NCI-H446 (cell line): ENCODE data around the gene ACTR6.
"Not testable (repeated sequence)": the region's sequence is repeated elsewhere in the genome, so short reads cannot be mapped to it uniquely, and the experiment has no call there.

Experiments used
- DNase-seq, 2 experiments: peaks; one replicate each; lab custom pipeline; 2025; lab: John Stamatoyannopoulos, UW

ACTR6 gene

DNA sequence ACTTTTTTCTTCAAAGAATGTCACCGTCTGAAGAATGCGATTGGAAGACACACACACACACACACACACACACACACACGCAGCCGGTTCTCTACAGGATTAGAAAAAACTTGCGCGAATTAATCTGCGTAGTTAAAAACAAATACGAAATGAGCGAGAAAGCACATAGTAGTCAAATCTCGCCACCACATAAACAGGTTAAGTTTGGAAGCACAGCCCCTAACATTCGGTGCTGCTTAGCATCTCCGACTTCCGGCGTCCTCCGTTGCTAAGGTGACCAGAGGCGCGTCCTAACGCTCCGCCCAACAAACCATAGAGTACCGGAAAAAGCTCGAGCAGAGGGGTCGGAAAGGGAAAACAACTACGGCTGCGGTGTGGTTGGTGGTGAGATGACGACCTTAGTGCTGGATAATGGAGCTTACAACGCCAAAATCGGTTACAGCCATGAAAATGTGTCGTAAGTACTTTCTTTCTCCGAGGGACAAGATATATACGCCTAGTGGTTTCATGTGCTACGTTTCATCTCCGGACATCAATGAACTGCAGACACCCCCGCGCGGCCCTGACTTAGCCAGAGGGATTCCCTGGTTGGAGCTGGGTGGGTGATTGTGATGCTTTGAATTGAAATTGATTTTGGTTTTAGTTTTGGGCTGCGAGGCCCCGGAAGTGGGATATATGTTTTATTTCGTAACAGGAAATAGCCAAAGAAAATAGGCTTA lies at the start of gene ACTR6:
Gene ACTR6, plus strand, starts transcription at position 353 of the 719 bp plus-strand sequence. Its CDS starts 37 bp downstream, at position 390.
- DNase-seq, result peak; percentile 94 to 95

DNA sequence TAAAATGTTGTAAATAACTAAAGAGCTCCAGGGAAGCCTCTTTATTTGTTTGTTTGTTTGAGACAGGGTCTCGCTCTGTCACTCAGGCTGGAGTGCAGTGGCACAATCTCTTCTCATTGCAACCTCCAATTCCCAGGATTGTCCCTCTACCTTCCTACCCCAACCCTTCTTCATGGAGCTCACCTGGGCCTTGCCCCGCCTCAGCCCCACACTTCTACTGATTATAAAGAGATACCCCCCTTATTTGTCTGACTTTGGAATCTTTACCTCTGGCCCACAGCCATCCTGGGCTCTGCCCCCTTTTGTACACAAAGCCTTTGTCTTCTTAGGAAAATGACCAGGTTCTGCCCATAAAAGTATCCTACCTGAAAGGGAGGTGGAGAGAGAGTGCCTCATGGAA lies 48.8 kb upstream of the ACTR6 start:
- no peak for DNase-seq

DNA sequence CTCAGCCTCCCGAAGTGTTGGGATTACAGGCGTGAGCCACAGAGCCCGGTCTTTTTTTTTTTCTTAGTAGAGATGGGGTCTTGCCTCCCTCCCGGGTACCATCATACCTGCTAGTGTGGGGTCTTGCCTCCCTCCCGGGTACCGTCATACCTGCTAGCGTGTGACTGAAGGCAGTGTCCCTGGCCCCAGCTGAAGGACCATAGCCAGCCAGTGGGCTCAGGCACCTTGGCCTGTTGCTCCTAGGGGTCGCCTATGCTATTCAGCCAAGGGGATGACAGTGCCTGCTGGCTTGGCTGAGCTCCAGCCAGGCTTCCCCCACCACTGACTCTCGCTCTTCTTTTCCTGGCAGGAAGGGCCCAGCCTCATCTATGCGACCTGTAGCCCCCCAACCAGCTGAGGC lies 47.5 kb upstream of the ACTR6 start:
- no peak for DNase-seq

DNA sequence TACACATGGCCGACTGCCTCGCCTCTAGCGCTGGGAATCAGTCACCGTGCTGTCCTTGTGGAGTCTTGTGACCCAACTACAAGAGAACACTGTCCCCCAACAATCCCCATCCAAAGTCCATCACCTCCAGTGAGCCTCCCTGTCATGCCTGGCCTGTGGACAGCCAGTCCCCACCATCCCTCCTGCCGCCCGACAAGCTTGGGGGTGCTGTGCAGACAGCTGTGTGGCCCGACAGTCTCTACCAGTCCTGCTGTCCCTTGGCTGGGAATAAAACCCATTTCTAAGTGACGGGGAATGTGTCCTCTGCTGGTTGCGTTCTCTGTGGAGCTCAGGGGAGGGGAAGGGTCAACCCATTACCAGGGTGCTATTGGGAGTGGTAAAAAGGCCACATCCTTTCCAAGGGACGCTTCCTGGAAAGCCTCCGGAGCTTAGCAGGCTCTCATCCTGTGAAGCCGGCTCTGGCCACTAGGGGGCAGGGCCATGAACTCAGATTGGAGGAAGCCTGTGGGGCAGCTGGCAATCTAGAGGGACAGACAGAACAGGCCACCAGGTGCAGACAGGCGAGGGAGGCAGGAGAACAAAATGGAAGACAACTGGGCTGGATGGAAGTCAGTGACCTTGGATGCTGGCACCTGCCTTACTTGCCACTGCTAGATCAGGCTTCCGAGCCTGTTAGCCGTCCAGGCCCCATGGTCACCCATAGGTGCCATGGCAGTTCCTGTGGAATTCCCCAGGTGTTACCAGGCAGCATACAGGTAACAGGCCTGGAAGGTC lies 46.0 kb upstream of the ACTR6 start:
- DNase-seq, result peak; percentile 20 to 50

DNA sequence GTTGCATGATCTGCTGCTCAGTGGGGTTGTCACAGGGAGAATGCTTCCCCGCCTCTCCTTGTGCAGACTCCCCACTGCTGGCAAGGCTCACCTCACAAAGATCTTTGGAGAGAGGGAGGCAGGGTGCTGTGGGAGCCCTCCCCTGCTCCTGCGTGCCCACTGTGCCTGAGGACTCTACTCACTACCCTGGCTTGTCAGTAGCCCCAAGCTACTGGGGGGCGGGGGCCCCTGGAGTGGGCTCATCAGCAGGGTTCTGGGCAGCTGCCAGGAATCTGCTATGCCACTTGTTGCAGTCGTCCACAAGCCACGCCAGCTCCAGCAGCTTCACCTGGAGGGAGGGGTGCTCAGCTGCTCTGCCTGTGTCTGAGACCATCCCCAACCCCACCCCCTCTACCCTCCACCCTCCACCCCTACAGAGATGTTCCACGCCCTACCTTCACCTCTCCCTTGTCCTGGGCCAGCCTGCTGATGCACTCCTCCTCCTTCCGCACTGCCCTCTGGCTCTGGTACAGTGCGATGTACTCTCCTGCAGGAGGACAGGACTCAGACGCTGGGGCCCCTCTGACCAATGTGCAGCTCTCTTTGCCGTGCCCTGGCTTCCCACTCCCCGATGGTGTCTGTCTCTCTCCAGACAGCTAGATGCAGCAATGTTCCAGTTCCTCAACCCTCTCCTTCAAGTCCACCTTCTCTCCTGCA lies 43.7 kb upstream of the ACTR6 start:
- DNase-seq, result no peak

DNA sequence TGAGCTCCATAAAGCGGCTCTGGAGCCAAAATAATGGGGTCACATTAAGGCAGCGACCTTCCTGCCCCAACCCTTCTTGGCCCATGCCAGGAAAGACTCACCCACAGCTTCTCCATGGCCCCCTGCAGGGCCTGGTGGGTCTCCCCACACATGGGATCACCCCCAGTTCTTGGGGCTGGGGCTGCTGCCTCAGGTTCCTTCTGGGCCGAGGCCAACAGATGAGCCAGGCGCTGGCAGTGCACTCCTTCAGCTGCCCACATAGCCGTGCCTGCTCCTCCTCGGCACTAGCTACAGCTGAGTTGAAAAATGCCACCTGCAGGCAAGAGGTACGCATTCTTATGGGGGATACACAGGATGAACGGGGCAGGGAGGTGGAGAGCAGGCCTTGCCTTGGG lies 43.2 kb upstream of the ACTR6 start:
- DNase-seq, result no peak

DNA sequence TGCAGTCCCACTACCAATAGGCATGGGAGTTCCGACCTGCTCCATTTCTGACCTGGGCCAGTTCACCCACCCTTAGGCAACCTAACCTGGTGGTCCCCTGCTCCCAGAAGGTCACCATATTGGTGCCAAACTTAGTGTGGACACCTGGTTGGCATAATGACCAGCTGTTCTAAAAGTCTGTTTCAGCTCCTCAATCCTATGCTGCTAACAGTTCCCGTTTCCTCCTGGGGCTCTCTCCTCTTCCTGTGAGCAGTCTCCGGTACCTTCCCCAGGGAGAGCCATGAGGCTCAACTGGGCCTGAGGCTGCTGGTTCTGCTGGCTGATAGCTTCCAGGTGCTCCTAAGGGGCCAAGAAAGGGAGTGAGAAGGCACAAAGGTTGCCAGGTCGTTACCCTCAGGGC lies 42.1 kb upstream of the ACTR6 start:
- no peak for DNase-seq

DNA sequence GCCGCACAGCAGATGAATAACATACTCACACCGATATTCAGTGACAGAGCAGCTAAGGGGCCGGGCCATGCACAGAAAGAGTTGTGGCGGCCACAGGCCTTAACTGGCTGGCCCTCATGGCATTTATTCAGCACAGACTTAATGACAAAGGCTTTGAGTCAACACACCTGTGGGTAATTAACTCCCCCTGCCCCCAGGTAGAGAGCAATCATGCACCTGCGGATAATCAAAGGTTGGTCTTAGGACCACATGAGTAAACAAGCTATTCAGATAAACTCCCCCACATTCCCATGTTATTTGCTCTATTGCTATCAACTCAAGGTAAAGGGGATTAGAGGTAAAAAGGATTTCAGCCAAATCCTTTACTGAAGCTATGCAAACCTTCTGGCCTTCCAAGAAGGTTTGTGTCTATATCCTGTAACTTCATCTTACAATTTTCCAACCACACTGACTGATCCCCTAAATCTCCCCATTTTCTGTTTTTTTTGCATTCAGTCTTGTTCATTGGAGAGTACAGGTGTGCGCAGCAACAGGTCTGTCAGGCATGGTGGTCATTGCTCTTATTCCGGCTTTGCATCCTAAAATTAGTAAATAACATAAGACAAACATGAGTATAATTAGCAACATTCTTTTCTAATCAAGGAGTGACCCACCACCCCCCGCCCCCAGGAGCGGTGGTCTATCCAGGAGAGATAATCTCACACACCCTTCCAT lies 41.1 kb upstream of the ACTR6 start:
- no peak for DNase-seq

DNA sequence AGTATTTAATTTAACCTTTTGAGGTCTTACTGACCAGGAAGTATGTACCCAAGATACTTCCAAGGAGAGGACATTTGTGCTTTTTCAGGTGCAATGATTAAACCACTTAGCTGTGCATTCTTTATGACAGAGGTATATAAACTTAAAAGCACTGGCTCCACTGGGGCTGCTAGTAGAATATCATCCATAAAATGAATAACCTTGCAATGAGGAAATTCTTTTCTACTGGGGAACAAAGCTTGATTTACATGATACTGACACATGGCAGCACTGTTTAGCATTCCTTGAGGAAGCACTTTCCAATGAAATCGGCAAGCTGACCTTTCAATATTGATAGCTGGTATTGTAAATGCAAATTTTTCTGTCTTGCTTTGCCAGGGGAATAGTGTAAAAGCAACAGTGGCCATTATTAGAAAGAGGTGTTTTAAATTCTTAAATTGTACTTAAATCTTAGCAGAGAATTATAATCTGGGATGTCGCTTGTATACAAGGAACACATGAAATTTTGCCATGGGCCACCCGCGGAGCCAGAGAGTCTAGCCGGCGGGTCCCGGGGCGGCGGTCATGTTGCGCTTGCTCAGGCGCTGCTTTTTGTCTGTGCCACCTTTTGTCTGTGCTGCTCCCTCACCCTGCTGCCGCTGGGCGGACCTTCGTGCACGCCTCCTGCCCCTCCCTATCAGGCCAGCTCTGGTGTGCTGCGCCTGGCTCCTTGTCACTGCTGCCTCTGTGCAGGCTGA lies 37.0 kb upstream of the ACTR6 start:
- DNase-seq, result peak; percentile 51 to 93

DNA sequence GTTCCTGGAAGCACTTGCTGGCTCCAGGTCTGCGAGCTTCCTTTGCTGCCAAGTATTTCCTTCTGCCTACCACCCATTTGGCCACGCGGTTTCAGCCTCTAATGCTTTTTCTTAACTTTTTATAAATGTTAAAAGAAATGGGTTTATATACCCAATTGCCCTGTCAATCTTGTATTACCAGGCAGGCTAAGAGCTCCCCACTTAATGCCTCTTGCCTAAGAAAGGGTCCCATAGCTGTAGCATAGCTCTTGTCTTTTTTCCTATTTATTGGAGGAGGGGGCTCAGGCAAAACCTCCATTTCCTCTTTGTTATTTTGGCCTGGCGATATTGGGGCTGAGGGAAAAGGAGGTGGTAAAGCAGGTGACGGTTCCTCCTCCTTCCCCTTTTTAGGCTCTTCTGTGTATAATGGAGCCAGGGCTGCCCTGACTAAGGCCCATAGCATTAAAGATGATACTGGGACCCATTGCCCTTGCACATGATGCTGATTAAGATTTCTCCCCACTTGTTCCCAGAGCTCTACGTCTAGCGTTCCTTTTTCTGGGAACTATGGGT lies 36.4 kb upstream of the ACTR6 start:
- no peak for DNase-seq

DNA sequence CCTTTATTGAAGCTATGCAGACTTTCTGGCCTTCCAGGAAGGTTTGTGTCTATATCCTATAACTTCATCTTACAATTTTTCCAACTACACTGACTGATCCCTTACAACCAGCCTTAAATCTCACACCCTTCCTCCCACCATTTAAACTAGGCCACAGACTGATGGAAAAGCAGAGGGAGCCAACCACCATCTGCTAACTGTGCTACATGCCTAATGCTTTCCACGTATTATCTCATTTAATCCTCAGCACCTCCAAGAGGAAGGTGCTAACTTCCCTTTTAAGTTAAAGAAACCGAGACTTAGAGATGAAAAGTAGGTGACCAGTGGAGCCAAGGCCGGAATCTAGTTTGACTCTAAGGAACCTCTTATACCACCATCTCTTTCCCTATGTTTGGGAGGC lies 35.3 kb upstream of the ACTR6 start:
- DNase-seq, result no peak

DNA sequence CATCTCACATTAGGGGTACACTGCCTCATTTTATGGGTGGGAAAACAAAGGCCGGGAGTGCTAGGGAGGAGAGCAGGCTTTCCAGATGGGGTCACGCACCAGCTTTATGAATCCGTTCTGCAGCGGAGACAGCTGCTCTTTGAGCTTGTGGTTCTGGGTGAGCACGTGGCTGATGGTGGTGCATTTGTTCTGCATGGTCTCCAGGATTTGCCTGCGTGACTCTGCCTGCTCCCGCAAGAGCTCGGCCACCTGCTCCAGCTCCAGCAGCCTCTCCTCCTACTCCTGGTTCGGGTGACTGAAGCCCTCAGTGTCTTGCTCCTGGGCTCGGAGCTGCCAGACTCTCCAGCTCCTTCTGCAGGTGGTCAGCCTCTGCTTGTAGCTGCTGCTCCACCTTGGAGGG lies 34.4 kb upstream of the ACTR6 start:
- no peak for DNase-seq

DNA sequence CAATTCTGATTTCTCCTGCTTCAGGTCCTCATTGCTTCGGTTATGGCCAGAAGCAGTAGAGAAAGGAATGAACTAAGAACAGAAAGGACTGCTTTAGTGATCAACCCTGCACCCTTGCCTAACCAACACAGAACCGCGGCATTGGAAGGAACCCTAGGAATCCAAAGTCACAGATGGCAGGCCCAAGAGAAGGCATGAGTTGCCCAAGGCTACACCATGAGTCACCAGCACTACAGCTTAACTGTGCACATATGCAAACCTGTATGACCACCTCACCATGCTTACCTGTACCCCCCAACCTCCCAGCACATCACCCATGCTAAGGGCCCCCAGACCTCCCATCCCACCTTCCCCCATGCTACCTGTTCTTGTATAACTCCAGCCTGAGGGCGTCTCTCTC lies 32.1 kb upstream of the ACTR6 start:
- no peak for DNase-seq

DNA sequence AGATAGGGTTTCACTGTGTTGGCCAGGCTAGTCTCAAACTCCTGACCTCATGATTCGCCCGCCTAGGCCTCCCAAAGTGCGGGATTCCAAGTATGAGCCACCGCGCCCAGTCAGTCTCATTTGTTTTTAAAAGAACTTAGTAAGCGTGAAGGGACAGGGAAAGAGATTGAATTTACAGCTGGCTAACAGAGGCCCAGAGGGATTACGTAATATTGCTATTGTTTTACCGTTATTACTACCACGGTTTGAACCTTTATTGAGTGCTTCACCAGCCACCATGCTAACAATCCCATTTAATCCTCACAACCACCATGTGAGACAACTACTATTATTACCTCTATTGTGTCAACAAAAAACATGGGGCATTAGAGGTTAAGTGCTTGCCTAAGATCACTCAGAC lies 31.3 kb upstream of the ACTR6 start:
- no peak for DNase-seq

DNA sequence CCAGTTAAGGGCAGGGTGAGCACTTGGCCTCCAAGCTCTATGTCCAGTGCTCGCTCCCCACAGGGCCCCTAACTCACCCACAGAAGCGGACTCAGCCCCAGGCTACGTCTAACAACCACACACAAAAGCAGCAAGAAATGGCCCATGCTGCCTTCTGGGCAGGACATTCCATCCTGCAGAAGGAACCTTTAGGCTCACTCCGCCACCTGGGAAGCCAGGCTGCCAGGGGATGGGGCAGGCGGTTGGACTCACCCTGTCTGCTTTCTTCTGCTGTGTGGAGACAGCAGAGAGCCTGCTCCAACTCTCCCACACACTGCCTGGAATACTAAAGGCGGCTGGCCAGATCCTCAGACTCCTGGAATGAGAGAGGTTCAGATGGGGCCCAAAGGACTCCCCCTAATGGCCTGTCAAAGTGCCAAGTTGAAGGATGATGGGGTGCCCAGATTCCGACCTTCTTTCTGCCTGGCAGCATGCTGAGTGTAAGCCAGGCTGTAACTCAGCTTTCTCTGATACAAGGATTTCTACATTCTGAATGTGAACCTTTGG lies 30.2 kb upstream of the ACTR6 start:
- no peak for DNase-seq

DNA sequence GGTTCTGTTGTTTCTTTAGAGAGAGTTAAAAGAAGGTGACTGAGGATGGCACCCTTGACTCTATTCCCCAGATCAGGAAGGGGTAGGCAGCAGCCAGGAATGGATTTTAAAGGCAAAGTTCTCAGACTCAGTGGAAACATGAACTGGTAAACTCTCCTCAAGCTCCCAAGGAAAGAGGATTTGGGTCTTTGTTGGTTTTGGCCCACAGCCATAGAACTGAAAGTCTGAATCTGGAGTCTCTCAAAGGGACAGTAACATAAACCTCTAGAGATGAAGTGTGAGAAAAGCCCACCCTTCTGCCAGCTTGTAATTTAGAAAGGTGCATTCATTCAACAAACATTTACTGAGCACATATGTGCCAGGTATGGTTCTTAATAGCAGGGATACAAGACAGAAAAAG lies 29.4 kb upstream of the ACTR6 start:
- DNase-seq, result no peak

DNA sequence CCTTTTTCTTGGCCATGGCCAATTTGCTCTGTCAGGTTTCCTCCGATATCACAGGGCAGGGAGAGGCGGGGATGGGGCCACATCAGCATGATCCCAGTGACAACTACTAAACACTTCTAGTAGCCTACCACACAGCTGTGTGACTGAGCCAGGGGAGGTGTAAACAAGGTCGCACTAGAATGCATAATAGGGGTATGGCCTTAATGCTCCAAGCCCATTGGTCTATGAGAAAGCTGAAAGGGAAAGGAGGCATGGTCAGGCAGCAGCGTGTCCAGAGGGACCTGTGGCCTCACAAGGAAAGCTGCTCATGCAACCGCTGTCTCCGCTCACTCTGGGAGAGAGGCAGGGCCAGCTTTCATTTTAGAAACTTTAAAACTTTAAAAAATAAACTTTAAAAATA lies 27.5 kb upstream of the ACTR6 start:
- no peak for DNase-seq

DNA sequence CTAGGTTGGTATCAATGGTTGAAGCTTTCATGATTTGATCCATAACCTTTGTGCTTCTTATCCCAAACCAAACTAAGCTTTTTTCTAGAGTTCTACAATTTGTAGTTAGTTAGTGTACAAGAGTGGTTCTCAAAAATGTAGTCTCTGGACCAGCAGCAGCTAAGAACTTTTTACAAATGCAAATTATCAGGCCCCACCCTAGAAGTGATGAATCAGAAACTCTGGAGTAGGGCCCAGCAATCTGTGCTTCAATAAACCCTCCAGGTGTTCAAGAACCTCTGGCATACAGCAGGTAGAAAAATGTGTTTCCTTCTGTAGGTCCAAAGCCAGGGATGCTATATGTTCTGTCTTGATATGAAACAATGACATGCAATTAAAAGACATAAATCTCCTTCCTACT lies 26.1 kb upstream of the ACTR6 start:
- DNase-seq, result no peak

DNA sequence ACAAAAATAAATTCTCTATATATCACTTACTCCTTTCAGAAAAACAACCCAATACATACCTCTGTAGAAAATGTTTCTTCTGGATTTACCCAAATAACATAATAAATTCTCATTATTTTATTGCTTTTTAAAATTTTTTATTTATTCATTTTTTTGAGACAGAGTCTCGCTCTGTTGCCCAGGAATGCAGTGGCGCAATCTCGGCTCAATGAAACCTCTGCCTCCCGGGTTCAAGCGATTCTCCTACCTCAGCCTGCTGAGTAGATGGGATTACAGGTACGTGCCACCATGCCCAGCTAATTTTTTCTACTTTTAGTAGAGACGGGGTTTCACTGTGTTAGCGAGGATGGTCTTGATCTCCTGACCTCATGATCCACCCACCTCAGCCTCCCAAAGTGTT lies 24.1 kb upstream of the ACTR6 start:
- DNase-seq, result not testable (repeated sequence)

DNA sequence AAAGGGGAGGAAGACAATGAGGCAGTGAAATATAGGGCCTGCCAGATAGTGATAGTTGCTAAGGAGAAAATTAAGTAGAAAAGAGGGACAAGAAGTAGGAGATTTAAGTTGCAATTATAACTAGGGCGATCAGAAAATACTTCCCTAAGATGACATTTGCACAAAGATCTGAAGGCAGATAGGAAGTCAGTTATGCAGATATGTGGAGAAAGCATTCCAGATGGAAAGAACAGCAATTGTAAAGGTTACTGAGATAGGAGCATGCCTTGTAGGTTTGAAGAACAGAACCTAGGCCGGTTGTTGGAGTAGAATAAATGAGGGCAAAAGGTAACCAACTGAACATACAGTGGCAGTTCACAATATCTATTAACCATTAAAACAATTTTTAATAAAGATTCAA lies 21.4 kb upstream of the ACTR6 start:
- DNase-seq, result no peak

DNA sequence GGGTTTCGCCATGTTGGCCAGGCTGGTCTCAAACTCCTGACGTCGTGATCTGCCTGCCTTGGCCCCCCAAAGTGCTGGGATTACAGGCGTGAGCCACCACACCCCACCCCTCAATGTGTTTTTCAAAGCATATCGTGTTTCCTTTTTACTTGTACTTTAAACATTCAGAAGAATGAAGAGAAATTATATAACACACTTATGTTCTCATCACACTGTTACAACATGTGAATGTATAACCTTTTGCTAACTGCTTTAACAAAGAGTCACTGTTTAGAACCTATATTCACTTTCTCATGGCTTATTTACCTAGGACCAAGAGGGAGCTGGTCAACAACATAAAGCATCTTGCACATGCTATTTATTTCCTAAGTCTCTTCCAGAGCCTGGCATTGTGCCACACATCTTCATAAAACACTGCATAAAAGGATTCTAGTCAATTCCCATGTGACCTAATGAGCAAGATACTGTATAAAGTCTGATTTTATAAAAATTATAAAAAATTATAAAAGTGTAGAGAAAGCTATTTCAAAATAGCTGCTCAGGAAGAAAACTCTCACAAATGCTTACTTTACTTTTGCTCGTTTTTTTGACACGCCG lies 16.0 kb upstream of the ACTR6 start:
- no peak for DNase-seq
